Measurements from ENCODE around the gene MED29. TPM values are rescaled to one million over a fixed set of nuclear protein-coding genes. Genes with fewer than 3 reads are reported as not detected.

MED29 gene
- total RNA-seq, 1 donor from 2014 or later, result 37.8 TPM

- Histone ChIP-seq H3K4me1 (peaks cover 46% of the 10 kb centered on the region), H3K27ac (peak overlapping the region; percentile 100), H3K27me3 (no peaks in the 10 kb centered on the region), H3K9me3 (no peaks in the 10 kb centered on the region), H3K36me3 (peaks cover 6 to 23% of the 10 kb centered on the region in 2 donors), H3K4me3 (peak overlapping the region; percentile 97 to 98)
- no peak for DNase-seq (ENCODE audit: extremely low spot score in 2 of 2)
- no peak for TF ChIP-seq POLR2A (IDR thresholded peaks at IDR 0.05)
- TF ChIP-seq, protein P1, sequence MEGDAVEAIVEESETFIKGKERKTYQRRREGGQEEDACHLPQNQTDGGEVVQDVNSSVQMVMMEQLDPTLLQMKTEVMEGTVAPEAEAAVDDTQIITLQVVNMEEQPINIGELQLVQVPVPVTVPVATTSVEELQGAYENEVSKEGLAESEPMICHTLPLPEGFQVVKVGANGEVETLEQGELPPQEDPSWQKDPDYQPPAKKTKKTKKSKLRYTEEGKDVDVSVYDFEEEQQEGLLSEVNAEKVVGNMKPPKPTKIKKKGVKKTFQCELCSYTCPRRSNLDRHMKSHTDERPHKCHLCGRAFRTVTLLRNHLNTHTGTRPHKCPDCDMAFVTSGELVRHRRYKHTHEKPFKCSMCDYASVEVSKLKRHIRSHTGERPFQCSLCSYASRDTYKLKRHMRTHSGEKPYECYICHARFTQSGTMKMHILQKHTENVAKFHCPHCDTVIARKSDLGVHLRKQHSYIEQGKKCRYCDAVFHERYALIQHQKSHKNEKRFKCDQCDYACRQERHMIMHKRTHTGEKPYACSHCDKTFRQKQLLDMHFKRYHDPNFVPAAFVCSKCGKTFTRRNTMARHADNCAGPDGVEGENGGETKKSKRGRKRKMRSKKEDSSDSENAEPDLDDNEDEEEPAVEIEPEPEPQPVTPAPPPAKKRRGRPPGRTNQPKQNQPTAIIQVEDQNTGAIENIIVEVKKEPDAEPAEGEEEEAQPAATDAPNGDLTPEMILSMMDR (IDR thresholded peaks at IDR 0.05), result no peak
- no peak for TF ChIP-seq POLR2AphosphoS5 (IDR thresholded peaks at IDR 0.05; ENCODE audit: insufficient read depth in 1 of 2, low read depth in 1 of 2)
- intact Hi-C loops (cut with DNase I), result loop anchor here (5.0 kb wide), 1 partner anchor 68 kb away; the partner anchor contains the start of gene SAMD4B
Measured at GRCh38 chr19:39410831-39411080, 19.6 kb downstream of the MED29 start.

DNA sequence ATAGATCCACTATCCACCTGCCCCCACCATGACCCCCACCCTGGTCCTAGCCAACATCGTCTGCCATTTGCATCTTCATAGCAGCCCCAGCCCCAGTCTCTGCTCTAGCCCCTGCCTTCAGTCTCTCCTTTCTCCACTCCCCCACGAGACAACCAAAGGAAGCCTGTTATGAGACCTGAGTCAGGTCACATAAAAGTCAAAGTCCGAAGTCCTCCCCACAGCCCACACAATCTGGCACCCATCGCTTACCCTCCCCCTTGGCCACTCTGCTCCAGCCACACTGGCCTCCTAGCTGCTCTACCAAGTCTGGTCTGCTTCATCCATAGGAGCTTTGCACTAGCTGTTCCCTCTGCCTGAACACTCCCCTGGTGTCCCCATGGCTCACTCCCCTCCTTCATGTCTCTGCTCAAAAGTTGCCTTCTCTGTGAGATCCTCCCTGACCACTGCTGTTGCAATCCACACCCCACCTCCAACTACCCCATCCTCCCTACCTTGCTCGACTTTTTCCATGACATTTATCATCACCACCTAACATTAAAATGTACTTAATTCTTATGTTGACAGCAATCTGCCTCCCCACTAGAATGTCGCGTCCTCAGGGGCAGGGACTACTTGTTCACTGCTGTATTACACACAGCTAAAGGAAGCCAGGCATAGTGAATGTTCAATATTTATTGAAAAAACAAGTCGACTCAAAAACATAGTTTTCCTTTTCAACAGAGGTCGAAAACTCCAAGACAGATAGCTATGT is 20.1 kb downstream of the MED29 start:
- no peaks in the 10 kb centered on the region for H3K9me3 ChIP-seq
- DNase-seq (ENCODE audit: extremely low spot score in 2 of 2), result peak in 1 of 2 donors; percentile 97
- no peaks in the 10 kb centered on the region for H3K27me3 ChIP-seq
- intact Hi-C loops (cut with DNase I), result loop anchor here (5.0 kb wide), 1 partner anchor 69 kb away; the partner anchor contains the start of gene SAMD4B
- TF ChIP-seq, protein P1 (IDR thresholded peaks at IDR 0.05), result no peak
- TF ChIP-seq POLR2A (IDR thresholded peaks at IDR 0.05) (no peak), POLR2AphosphoS5 (IDR thresholded peaks at IDR 0.05; ENCODE audit: insufficient read depth in 1 of 2, low read depth in 1 of 2) (peak in 1 of 2 donors; percentile 21)
- peaks cover 47% of the 10 kb centered on the region for H3K4me1 ChIP-seq
- H3K4me3 ChIP-seq, result peak overlapping the region; percentile 97 to 98
- H3K27ac ChIP-seq, result peak overlapping the region; percentile 100
- peaks cover 6 to 28% of the 10 kb centered on the region in 2 donors for H3K36me3 ChIP-seq

DNA sequence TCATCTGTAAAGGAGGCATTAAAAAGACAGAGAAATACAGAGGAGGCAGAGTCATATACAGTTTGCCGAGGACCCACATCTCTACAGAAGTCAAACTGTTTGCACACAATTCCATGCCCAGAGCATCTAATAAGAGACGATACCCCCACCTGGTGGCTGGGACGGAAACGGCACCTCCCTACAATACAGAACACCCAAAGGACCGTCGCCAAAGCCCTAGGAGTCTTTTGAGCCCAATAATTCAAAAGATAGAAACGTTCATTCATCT is 20.6 kb downstream of the MED29 start:
- intact Hi-C loops (cut with DNase I), result loop anchor here (5.0 kb wide), 1 partner anchor 69 kb away; the partner anchor contains the start of gene SAMD4B
- Histone ChIP-seq H3K27me3 (no peaks in the 10 kb centered on the region), H3K4me1 (peaks cover 53% of the 10 kb centered on the region), H3K36me3 (peaks cover 6 to 28% of the 10 kb centered on the region in 2 donors), H3K4me3 (peak overlapping the region; percentile 97 to 98), H3K9me3 (no peaks in the 10 kb centered on the region), H3K27ac (peak overlapping the region; percentile 100)
- TF ChIP-seq POLR2AphosphoS5 (IDR thresholded peaks at IDR 0.05; ENCODE audit: insufficient read depth in 1 of 2, low read depth in 1 of 2) (no peak), POLR2A (IDR thresholded peaks at IDR 0.05) (no peak)
- TF ChIP-seq, protein P1 (IDR thresholded peaks at IDR 0.05), result peak; percentile 93 to 99 (median 98)
- no peak for DNase-seq (ENCODE audit: extremely low spot score in 2 of 2)

- peak; percentile 93 to 97 for TF ChIP-seq POLR2AphosphoS5 (IDR thresholded peaks at IDR 0.05; ENCODE audit: insufficient read depth in 1 of 2, low read depth in 1 of 2)
- peak in 1 of 2 donors; percentile 45 for TF ChIP-seq POLR2A (IDR thresholded peaks at IDR 0.05)
- TF ChIP-seq, protein P1 (IDR thresholded peaks at IDR 0.05), result peak; percentile 74 to 89 (median 77)
- peak within 1 kb of the TSS; percentile 97 to 98 for H3K4me3 ChIP-seq
- peak in 1 of 2 donors; percentile 100 for DNase-seq (ENCODE audit: extremely low spot score in 2 of 2)
- intact Hi-C loops (cut with DNase I), result loop anchor here (5.0 kb wide), 1 partner anchor 70 kb away; the partner anchor contains the start of gene SAMD4B
- peak within 1 kb of the TSS; percentile 100 for H3K27ac ChIP-seq
- H3K27me3 ChIP-seq, result no peaks in the 10 kb centered on the region
- H3K4me1 ChIP-seq, result peaks cover 55% of the 10 kb centered on the region
- H3K9me3 ChIP-seq, result no peaks in the 10 kb centered on the region
- peaks cover 6 to 23% of the 10 kb centered on the region in 2 donors for H3K36me3 ChIP-seq
Measured at GRCh38 chr19:39412100-39412866, 21.1 kb downstream of the MED29 start, which contains the start of gene PLEKHG2. Gene PLEKHG2, plus strand, starts transcription at chr19:39412669. Its CDS starts 1,418 bp downstream, at chr19:39414087.
